SKM-1 treated with dmso at 0.1 percent for 144 hours (cell line): ENCODE data around the gene SMYD3.

Experiments
- DNase-seq: peaks from one replicate; lab custom pipeline; 2025; ENCODE audit not compliant: unreplicated experiment; lab: John Stamatoyannopoulos, UW

Gene SMYD3

DNA sequence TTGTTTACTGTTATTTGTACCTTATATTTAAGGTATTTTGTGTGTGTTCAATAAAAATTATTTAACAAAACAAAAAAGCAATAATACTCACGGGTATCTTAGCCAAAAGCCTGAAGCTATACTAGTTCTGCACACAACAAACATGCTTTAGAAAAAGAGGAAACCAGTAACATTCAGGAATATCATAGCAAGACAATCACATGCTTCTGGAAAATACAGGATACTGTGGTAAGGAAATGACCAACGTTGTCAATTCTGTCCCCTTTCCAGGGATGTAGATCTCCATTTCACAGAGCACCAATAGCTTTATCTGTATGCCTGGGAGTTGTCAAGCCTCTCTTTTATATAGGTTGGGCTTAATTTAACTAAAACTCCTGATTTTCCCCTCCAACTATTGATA lies 288.4 kb downstream of the SMYD3 start:
- peak; percentile 55 for DNase-seq

DNA sequence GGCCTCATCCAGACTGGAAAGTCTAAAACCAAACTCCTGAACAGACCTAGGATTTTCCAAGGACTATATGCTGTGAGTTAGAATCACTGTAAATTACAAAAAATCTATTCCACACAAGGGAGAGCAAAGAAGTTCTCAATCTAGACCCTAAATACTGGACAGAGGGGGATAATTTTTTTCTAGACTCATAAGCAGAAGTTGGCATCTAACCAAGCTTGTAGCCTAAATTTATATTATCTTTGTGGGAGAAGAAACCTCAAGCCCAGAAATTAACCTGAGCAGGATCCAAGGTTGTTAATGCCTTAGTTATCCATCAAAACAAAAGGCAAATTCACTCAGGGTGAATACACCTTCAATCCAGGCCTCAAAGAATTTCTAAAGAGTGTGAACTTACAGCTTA lies 290.2 kb downstream of the SMYD3 start:
- no peak for DNase-seq

DNA sequence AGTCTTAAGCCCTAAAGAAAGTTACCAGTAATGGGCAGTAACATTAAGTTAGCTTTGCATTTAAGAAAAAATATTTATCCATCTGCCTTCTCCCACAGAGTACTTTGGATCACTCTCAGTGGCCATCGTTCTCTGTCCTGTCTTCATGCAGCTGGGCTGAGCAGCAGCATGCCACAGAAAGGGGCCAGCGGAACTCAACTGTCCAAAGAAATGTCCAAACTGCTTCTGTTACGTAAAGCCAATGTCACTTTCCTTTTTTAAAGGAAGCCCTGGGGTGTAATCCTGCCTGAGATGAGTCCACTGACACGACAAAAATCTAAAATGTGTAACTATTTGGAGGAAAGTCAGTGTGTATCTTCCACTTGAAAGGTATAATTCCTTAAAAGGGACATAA lies 291.6 kb downstream of the SMYD3 start:
- DNase-seq = peak; percentile 58

DNA sequence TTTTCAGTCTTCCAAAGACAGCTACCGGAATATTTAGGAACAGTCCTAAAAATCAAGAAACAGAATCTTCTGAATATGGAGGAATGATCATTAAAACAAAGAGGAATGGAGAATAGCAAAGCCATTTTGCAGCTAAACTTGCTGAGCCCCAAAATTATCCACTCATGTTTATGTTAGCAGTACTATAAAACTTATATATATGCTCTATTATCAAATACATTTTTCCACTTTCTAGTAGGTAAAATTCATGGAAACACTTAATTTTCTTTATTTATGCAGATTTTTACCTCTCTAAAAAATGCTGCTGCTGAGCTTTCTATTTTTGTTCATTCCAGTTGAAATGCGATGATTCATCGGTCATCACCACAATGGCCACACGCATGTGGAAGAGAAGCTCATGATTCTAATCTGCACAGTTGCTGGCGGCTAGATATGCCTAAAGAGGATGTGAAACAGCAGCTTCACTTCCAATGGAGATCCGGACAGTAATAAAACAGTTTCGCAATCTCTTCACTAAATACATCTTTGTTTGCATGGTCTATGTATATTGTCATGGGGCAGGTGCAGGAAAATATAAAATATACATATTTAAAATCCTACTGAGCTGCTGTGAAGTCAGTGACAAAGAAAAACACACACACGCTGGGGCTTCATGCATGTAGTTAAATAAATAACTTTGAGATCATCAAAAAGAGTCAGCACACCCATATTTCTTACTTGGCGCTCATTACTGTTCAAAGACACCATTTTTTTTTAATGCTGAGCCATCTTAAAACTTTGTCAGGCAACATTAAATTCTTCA lies 292.2 kb downstream of the SMYD3 start:
- DNase-seq = peak; percentile 99

DNA sequence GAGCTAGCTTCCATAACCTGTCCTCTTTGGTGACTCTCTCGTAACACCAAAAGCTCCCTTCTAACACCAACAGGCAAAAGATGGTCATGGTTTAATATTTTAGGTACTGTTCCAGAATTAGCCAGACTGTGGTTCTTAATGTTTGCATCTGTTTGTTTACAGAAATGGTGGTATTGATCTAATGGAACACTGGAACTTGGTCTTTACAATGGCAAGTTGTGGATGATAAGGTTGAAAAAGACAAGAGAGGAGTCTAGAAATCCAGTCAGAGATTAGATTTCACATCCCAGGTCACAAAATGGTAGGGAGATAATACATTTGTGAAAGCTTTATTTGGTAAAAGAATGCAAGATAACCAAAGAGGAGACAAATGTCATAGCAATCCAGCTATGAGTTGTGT lies 293.1 kb downstream of the SMYD3 start:
- no peak for DNase-seq

DNA sequence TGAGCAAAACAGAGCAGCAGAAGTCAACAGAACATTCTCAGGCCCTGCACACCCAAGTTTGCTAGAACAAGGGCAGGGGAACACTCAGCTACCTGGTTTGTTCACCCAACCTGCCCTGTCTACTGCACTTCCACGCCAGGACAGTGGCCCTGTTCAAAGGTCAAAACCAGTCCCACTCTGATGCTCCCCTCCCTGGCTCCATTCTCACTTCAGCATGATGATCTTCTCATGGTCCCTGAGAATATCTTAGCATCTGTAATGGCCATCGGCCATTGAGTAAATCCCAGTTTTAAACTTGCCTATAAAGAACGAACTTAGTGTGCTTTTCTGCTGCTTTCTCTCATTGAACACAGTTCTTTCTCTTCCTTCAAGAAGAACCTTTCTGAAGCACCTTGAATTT lies 293.6 kb downstream of the SMYD3 start:
- no peak for DNase-seq

DNA sequence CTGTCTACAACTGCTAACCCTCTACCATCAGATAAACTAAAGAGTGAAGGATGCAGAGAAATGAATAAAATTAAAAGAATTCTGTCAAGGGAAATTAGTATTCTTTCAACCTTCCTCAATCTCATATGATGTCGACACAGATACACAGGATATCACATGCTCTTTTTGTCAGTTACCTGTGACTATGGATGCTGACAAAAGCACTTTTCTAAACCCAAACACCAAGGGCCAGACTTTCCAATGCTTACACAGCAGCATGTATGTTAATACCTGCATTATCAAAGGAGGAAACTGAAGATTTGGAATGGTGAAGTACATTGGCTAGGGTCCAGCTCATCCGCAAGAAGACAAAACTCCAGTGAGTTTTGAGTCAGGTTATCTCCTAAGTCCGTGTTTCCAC lies 294.0 kb downstream of the SMYD3 start:
- no peak for DNase-seq

DNA sequence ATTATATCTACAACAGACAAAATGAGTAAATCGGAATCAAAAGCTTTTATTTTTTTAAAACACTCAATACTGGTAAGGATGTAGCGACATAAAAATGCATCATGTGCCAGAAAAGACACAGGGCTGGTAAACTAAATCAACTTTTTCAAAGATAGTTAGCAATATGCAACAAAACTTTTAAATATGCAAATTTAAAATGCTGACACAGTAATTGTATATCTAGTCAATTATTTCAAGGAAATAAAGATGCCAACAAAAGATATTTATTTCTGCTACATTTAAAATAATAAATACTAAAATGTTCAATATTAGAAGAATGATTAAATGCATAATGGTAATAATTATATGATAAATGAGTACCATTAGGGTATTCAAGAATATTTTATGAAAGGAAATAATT lies 295.1 kb downstream of the SMYD3 start:
- DNase-seq = no peak

DNA sequence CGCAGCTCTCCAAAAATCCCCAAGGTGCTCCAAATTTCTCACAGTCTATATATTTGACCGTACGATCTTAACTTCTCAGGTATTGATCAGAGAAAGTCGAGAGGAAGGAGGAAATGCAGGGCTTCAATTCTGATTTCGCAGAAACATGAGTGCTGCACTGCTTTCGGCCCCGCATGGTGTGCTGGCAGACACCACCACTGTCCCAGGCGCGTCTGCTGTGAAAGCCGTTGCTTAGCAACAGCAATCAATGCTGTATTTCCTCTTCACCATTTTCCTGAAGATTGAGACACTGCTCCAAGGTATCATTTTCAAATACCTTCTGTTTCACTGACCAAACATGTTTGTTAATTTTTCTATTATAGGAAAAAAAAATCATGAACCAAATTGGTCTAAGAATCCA lies 296.3 kb downstream of the SMYD3 start:
- DNase-seq = no peak

DNA sequence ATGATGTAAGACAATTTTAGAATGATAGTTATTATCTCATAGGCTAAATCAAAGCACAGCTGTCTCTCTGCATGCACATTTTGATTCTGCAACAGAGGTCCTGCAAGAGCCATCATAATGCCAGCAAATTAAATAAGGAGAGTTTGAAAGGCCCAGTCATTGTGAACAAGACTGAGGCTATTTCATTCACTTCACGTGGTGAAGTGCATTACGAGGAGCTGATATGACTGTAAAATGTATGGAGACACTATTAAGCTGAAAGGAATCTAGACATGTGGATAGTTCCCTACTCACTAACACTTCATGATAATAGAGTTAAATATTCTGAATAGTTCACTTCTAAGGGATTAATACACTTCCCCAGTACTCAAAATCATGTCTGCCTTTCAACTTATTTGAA lies 299.0 kb downstream of the SMYD3 start:
- no peak for DNase-seq

DNA sequence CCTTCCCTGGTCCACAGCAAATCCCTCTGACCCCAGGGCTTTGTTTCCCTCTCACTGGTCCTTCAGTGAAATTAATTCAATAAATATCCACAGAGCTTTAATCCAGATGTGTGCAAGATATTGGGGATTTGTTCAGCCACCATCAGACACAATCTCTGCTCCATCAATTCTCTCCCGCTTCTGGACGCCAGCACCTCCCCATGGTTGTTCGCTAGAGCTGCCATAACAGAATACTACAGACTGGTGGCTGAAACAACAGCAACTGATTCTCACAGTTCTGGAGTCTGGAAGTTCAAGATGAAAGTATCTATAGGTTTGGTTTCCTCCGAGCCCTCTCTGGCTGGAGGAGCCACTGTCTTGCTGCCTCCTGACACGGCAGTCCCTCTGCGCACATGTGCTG lies 303.9 kb downstream of the SMYD3 start:
- no peak for DNase-seq

DNA sequence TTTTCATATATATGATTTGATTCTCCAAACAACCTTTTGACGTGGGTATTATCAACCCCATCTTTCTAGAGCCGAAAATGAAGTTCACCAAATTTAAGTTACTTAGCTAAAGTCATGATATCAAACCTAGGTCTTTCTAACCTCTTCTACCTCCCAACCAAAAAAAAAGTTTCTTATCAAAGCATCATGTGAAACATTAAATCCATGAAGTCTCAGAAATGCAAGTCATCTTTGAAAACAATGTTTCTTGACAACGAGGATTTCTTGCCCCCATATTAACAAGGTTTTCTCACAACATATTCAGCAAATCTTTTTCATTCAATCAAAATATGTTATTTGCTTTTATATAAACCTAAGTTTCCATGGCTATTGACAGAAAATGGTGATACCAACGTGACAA lies 306.3 kb downstream of the SMYD3 start:
- DNase-seq = no peak

DNA sequence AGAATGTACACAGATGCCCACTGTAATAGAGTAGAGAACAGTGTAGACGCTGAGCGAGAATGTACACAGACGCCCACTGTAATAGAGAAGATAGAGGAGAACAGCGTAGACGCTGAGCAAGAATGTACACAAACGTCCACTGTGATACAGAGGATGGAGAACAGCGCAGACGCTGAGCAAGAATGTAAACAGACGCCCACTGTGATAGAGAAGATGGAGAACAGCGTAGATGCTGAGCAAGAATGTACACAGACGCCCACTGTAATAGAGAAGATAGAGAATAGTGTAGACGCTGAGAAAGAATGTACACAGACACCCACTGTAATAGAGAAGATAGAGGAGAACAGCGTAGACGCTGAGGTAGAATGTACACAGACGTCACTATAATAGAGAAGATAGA lies 306.9 kb downstream of the SMYD3 start:
- no peak for DNase-seq

DNA sequence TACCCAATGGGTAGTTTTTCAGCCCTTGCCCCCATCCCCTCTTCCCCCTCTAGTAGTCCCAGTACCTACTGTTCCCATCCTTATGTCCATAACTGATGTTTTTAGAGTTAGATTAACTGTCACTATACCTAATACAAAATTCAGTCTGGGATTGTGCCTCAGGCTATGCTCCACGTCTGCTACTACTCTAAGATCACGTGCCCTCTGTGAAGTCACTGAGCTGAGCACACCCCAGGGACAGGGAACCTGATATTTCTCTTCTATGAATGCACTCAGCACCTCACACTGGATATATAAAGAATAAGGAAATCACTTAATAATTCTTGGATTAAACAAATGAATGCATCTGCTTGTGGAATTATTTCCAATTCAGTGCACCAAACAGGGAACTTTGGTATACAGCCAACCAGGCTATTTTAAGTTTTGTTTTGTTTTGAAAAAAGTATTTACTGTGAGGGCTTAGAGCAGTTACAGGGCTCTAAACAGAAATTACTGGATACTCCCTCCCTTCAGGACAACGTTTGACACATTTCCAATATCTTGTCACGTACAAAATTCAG lies 307.9 kb downstream of the SMYD3 start:
- DNase-seq = no peak

DNA sequence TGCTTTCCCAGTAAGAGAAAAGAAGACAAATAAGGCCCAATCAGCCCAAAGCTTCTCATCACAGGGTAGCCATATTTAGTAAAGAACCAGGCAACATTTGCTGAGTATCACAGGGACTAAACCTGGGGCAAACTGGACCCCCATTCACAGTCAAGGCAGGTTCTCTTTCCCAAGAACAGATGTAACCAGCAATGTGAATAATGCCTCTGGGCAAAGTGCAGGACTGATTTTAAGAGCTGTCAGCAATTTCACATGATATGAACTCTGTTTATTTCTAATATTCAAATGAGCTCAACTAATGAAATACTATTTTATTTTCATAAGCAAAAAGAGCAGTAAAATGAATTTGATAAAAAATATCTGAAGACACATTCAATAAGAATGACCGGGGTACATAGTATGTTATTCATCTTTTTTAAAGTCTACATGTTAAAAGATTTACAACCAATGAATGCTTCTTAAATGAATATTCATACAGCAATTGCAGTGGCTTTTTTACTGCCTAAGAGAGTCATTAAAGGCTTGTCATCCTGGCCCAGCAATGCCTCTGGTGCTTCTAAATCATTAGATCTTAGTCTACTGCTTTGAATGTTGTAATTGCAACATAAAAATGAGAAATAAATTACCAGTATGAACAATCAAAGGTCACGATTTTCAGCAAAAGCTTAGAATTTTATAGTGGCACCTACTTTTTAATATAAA lies 308.8 kb downstream of the SMYD3 start:
- DNase-seq = no peak

DNA sequence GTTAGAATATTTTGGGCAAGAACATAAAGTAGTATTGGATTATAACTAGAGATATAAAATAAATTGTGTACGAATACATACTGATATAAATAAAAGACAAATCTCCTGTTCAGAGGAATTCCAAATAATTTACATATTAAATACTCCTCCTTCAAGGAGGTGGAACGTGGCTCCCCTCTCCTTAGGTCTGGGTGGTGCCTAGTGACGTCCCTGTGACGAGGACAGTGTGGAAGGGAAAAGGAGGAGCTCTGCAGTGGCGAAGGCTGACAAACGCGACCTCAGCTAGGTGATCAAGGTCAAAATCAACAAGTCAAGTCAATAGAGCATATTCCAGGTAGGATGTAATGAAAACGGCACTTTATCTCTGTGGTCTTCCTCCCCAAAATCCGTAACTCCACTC lies 310.0 kb downstream of the SMYD3 start:
- no peak for DNase-seq

DNA sequence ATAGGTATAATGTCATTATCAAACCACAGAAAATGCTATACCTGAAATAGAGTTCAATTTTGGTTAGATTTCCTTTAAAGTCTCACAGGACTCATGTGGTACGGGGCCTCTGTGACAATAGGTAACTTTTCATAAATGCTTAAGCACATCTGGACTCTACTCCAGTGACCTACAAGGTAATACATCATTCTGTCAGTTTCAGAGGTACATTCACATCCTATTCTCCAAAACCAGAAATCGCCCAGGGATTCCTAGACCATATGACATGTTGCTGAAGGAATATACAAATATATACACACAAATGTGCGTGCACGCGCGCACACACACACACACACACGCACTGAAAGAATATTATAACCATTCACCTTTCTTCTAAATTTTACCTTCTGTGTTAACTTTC lies 311.8 kb downstream of the SMYD3 start:
- no peak for DNase-seq

DNA sequence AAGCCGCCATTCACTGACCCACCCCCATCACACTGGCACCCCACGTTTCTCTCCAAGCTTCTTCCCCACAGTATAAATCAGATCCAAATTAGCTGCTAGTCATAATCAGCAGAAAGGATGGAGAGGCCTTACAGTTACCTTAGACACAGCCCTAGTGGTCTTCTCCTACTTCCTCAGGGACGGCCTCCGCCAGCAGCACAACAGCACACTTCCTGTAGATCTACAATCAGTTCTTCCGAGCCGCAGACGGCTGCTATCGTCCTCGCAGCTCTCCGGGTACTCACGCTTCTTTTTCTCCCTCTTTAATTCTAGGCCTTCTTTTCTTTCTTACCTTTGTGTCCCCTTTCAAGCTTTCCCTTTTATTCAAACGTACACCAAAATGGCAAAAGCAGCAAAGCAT lies 313.5 kb downstream of the SMYD3 start:
- no peak for DNase-seq

DNA sequence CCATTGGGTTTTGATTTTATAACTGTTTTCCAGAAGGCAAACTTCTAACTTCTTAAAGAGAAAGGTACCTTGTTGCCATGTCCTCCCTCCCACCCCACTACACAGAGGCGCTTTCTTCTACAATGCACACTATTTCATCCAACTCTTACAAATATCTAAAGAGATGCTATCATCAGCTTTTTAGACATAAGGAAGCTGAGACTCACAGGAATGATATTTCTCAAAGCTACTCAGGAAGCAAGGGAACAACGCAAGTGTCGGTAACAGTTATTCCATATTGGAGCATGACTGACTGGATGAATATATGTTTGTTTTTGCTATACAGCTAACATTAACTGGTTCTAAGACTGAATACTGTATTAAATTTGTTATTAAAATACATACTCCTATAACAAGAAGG lies 318.0 kb downstream of the SMYD3 start:
- no peak for DNase-seq

DNA sequence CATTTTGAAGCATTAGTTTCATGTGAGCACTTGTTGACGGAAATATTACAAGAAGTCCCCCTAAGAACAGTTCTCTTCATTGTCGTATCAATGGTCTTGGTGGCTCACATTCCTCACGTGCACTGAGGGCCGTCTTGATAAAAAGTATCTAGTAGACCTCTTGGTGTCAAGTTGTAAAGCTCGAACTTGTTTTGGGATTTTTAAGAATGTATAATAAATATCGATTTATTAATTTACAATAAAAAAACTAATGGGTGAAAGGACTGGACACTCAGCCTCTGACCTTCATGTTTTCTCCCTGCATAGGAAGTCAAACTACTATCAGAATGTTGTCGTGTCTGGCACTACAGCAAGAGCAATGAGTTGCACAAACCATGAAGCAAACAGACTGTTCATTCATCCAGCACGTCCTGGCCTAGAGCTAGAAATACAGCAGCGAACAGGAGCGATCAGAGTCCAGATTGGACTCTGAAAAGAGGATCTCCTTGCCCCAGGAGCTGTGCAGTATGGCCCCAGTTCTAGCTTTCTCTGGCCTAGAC lies 319.2 kb downstream of the SMYD3 start:
- no peak for DNase-seq

DNA sequence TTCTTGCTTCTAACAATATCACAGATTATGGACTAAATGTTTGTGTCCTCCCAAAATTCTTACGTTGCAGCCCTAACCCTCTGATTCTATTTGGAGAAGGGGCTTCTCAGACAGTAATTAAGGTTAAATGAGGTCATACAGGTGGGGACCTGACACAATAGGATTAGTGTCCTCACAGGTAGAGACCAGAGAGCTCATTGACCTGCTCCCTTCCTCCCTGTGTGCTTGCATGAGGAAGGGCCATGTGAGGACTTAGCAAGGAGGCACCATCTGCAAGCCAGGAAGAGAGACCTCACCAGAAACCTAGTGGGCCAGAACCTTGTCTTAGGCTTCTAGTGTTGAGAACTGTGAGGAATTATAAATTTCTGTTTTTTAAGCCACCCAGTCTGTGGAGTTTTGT lies 322.6 kb downstream of the SMYD3 start:
- DNase-seq = no peak

DNA sequence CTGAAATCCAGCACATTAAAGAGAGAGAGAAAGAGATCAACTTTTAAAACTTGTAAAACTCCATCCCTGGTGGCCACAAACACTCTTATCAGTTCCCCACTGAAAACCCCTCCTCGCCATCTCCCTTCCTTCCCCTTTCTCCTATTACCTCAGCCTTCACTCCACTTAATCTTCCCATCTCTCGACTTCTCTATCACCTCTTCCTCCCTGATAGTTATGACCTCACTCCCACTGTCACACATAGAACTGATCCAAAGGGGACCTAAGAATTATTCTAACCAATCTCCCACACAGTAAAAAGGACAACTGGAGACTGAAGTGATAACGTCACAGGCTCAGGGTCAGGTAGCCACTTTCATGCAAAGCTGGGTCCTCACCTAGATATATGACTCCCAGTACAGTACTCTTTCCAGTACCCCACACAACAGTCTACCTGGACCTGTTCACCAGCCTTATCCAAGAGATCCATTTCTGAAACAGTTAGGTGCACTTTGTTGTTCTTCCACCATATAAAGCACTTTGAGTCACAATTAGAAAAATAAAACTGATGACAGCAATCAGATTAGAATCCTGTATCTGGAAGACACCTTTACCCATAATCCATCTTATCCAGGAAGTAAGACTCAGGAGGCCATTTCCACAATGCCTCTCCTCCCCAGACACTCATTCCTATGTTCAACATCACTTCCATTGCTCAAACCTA lies 324.8 kb downstream of the SMYD3 start:
- DNase-seq = peak; percentile 92
